NCI-H2196 treated with DMSO at 0.1 percent for 48 hours (cell line): ENCODE data around the gene MAST3.

Experiments
- DNase-seq: peaks from one replicate; lab custom pipeline; 2025; ENCODE audit not compliant: unreplicated experiment; lab: John Stamatoyannopoulos, UW

The MAST3 gene

DNA sequence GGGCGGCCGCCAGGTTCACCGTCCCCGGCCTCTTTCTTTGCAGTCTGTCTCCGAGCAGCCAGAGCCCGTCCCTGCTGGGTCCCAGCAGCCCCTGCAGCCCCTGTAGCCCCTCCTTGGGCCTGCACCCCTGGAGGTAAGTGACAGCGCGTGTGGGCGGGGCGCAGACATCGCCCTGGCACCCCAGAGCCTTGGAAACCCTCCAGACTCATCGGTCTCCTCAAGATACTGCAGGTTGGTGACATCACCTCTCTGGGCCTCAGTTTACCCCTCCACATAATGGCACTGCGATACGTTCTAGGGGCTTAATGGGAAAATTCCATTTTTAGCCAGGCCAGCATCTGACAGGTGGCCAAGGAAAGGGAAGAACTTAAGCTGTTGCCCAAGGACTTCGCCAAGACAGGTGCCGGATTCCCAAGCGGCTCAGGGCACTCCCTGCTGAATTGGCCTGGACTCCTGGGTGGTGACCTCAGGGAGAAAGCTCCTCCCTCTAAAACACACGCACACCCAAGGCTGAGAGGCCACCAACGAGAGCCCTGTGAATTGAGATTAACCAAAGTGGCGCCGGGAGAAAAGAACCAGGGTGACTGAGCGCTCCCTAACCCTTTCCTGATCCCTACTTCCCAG, 13.1 kb downstream of the MAST3 start:
- DNase-seq, result no peak

DNA sequence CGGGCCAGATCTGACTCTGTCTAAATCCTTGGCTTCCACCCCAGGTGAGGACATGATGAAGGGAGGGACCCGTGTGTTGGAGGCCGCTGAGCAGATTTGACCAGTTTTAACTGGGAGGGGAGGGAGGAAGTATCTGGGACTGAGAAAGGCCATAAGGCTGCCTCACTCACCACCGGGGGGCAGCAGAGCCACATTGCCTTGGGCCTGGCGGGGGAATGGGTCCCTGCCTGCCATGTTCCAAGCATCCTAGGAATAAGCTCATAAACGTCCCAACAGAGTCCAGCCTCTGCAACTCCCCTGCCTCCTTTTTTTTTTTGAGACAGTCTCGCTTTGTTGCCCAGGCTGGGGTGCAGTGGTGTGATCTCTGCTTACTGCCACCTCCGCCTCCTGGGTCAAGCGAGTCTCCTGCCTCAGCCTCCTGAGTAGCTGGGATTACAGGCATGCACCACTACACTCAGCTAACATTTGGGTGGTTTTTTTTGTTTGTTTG, 15.5 kb downstream of the MAST3 start:
- peak; percentile 72 for DNase-seq

DNA sequence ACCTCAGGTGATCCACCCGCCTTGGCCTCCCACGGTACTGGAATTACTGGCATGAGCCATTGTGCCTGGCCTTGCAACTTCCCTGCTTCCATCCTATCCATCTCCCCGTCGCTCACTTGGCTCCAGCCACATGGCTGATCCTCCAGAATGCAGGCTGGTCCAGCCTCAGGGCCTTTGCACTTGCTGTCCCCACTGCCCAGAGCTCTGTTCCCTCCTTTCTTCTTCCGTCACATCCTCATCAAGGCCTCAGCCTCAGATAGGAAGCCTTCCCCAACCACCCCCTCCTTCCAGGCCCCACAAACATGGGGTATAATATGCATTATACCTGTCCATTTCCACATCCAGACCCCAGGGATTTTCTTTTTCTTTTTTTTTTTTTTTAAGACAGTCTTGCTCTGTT, 16.2 kb downstream of the MAST3 start:
- DNase-seq, result no peak

DNA sequence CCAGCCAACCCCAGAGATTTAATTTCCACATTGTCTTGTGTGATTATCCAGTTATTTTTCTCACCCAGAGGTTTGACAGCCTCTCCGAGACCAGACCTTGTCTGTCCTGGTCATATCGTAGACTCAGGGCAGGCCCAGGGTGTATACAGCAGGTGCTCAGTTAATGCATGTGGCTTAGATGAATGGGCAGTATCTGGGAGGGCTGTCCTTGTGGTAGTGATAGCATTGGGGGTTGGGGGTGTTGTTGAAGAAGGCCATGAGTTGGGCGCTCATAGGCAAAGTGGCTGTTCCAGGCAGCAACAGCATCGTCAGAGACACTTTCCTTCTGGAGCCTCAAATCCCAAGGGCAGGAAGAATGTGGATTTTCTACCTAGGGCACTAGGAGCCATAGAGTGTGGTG, 16.9 kb downstream of the MAST3 start:
- DNase-seq, result no peak

DNA sequence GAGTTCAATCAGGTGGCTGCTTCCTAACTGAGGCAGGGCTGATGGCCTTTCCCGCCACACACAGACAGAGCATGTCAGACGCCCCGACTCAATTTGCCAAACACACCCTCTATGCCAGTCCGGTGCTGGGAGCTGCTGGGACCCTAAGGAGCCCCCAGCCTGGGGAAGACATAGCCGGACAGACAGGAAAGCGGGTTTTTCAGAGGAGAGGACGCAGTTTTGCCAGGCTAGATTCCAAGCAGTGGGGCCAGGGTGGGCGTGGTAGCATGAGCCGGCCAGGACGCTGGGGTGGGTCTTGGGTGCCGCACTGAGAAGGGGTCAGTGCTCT, 19.8 kb downstream of the MAST3 start:
- DNase-seq, result no peak

DNA sequence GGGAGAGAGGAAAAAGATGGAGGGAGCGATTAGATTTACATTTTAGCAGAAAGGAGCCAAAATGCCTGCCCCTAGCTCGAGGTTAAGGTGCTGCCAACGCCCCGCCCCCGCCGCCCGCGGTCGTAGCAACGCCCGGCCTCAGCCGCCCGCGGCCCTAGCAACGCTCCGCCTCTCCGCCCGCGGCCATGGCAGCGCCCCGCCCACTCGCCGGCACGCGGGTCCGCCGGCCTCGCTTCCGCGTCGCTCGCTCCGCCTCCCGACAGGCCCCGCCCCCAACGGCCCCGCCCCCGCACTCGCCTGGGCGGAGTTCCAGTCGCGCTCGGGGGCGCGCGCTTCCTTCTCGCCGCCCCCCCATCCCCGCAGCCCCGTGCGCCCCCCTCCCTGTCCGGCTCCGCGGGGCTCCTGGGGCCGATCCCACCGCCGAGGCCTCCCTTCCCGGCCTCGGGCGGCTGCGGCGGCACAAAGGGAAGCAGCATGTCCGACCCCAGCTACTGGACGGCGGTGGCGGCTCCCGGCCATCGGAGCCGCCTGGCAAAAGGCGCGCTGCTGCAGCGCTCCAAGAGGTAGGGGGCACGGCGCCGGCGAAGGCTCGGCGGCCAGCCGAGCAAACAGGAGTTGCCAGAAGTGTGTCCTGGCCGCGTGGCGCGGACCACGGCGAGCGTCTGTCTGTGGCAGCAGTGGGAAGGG, 20.3 kb downstream of the MAST3 start:
- peak; percentile 79 for DNase-seq

DNA sequence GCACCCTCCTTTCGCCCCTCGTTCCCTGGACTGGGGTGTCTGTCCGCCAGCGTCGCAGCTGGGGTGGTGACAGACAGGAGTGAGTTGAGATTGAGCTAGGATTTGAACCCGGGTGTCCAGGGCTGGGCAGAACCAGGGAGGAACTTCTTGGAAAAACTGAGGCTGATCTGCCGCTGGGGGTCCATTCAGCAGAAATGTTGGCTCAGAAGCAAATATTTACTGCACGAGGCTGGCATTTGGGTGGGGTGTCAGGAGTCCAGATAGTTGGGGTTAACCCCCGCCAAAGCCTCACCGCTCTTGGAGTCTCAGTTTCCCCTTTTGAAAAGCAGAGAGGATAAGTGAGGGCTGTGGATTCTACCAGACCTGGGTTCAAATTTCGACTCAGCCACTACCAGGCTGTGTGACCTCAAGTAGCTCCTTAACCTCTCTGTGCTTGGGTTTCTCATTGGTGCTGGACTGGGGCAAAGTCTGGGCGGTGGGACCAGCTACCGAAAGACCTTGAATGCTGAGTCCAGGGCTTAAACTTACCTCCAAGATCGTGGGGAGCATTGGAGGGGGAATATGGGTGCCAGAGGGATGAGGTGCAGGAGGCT, 20.9 kb downstream of the MAST3 start:
- no peak for DNase-seq

DNA sequence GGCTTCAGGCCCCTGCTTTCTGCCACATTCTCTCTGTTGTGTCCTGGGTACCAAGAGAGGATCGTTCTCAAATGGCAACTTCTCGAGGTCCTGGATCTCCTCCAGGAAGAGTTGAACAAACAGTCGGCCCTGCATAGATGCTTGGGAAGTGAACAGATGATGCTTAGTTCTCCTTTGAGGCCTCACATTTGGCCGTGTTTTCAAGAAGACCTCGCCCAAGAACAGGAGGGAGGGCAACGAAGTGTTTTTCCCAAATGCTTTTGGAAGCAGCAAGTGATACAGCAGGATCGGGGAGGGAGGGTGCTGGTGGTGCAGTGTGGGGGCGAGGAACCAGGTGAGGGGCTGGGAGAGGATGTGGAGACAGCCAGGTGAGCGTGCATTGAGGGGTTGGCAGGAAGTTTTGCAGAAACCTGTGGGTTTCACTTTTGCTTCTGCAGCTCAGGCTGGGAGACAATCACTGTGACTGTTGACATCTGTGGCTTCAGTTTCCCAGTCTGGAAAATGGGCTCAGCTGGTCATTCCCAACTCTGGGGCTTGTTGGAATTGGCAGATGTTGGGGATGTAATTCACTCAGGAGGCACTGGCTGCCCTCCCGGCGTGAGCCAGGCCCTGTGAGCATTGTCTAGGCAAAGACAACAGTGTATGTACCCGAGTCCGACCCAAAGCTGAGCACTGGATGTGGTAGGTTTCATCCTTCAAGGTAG, 21.6 kb downstream of the MAST3 start:
- DNase-seq, result no peak

DNA sequence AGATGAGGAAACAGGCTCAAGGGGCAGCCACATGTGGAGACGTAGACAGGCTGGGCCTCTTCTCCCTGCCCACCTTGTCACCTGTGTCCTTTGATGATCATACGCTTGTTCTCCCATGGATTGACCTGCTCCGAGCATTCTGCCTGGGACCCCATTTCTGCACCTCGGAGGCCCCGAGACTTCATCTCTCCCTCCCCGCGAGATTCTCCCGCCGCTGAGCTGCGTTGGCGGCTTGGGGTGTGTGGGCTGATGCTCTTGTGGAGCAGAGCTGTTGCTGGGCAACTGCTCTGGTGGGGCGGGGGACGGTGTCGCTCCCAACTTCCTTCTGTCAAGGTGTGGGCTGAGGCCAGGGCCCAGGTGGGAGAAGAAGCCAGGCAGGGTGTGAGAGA, 22.1 kb downstream of the MAST3 start:
- DNase-seq, result no peak

DNA sequence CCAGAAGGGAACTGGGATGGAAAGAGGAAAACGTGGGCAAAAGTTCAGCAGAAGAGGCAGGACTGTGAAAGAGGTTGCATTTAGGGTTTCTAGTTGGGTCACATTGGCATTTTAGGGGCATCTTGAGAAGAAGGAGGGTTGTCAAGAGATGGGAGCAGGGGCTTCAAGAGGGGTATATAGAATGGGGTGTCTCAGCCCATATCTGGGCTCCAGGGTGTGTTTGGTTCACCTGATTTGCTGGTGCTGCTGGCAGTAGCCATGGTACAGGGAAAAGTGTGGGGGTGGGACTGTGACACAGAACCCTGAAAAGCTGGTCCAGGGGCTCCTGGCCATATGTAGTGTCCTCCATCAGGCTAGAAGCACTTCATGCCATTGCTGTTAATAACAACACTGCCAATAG, 22.5 kb downstream of the MAST3 start:
- no peak for DNase-seq

DNA sequence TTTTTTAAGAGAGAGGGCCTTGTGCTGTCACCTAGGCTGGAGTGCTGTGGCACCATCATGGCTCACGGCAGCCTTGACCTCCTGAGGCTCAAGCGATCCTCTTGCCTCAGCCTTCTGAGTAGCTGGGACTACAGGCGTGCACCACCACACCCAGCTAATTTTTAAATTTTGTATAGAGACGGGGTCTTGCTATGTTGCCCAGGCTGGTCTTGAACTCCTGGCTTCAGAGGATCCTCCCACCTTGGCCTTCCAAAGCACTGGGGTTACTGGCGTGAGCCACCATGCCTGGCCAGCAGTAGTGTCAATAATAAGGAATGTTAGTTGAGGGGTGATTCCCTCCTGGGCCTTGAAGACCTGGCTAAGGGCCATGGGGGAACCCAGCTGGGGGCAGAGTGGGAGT, 23.6 kb downstream of the MAST3 start:
- no peak for DNase-seq

DNA sequence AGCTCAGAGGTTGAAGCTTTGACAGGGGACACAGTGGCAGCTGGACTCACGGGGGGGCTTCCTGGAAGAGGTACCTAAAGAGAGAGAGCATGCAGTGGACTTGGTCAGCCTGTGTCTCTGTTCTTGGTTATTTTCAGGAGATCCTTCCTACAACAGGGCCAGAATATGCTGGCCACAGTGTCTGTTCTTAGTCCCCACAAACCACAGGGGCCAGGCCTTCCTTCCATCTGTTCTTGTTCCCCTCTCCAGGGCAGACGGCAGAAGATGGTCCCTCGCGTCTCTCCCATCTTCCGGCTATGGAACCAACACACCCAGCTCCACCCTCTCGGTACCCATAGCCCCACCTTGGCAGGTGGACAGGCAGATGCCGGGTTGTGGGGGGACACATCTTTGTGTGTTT, 24.8 kb downstream of the MAST3 start:
- DNase-seq, result no peak

DNA sequence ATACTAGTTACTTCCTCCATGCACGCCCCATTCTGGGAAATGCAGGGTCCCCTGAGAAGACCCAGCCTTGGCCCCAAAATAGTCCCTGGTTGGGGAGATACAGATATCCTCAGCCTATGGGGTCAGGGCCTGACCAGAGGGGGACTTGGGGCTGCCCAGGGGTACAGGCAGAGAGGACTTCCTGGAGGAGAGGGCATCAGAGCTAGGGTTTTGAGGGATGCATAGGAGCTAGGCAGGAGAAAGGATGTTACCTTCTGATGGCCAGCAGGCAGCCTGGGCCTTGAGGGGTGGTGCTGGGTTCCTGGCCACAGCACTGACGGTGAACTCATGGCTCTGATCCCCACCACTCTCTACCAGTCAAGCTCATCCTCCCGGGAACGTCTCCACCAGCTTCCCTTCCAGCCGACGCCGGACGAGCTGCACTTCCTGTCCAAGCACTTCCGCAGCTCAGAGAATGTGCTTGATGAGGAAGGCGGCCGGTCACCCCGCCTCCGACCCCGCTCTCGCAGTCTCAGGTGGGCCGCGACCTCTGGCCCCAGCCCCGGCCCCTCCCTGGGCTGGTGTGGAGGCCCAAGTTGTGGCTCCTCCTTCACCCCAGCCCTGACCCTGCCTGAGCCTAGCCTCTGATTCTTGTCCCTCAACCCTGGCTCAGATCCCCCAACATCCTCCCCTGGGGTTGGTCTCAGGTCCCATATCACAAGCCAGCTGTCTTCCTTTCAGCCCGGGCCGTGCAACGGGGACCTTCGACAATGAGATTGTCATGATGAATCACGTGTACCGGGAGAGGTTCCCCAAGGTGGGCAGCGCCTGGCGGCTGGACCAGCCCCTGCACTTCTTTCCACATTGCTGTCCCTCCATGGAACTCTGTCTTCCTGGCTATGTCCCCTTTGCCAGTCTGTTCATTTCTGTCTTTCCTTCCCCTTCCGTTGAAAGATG, 25.6 kb downstream of the MAST3 start:
- DNase-seq, result no peak

DNA sequence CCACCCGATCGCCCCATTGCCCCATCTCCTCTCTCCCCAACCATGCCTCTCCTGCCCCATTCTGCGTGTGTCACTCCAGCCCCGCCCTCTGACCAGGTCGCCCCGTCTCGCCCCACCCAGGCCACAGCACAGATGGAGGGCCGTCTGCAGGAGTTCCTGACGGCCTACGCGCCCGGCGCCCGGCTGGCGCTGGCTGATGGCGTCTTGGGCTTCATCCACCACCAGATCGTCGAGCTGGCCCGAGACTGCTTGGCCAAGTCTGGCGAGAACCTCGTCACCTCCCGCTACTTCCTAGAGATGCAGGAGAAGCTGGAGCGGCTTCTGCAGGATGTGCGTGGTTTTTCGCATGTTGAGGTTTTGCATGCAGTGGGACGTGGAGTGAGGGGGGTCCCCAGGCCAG, 26.2 kb downstream of the MAST3 start:
- DNase-seq, result no peak

DNA sequence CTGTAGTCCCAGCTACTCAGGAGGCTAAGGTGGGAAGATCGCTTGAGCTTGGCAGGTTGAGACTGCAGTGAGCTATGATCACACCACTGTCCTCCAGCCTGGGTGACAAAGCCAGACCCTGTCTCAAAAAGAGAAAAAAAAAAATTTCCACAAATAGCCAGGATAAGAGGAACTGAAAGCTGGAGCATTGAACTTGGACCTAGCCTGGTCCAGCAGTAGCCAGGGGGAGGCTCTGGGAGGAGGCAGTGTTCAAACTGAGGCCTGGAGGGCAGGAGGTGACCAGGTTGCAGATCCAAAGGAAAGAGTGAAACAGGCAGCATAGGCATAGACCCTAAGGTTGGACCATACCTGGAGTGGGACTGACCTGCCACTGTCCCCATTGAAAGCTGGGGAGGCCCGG, 28.5 kb downstream of the MAST3 start:
- DNase-seq, result no peak

DNA sequence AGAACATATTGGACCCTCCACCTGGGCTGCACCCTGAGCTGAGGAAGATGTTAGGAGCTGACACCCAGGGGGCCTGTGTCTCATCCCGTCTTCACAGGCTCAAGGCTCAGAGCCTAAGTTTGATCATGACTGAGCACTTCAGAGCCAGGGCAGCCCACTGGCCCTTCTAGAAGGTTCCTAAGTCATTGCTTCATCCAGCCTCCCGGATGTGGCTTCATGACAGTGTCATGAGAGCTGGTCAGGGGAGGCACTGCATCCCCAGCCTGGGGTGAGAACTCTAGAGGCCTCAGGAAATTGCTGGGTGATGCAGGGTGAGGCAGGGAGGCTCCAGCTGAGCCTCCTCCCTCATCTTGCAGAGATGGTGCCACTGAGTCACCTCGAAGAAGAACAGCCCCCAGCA, 30.5 kb downstream of the MAST3 start:
- no peak for DNase-seq

DNA sequence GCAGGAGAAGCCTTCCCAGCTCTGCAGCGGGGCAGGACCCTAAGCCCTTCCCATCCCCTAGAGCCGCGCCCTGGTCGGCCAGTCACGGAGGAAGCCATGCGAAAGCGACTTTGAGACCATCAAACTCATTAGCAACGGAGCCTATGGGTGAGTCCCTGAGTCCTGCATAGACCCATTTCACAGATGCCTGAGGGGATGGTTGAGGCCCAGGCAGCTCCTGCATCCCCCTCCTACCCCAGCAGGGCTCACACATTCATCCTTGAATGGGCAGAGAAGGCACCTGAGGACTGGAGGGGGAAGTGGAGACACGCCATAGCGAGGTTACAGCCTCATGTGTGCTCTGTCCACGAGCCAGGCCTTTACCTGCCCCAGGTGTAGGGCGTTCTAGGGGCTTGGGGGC, 31.2 kb downstream of the MAST3 start:
- no peak for DNase-seq

DNA sequence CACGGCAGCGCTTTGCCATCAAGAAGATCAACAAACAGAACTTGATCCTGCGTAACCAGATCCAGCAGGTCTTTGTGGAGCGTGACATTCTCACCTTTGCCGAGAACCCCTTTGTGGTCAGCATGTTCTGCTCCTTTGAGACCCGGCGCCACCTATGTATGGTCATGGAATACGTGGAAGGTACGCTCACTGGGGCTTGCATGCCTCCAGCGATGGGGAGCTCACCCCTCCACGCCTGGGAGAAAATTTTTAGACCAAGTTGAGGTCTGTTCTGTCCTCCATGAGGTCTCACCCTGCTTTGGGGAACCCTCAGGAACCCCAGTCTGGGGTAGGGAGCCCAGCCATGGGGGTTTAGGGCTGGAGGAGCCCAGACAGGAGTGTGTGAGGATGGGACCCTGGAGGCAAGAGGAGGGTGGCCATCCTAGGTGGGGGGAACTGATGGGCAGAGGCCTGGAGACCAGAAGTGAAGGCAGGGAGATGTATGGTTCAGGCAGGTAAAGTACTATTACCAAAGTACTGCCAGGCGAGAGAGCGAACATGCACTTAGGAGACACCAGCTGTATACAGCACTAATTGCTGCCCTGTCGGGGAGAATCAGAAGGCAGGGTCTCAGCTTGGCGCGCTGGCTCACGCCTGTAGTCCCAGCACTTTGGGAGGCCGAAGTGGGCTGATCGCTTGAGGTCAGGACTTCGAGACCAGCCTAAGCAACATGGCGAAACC, 33.1 kb downstream of the MAST3 start:
- no peak for DNase-seq

DNA sequence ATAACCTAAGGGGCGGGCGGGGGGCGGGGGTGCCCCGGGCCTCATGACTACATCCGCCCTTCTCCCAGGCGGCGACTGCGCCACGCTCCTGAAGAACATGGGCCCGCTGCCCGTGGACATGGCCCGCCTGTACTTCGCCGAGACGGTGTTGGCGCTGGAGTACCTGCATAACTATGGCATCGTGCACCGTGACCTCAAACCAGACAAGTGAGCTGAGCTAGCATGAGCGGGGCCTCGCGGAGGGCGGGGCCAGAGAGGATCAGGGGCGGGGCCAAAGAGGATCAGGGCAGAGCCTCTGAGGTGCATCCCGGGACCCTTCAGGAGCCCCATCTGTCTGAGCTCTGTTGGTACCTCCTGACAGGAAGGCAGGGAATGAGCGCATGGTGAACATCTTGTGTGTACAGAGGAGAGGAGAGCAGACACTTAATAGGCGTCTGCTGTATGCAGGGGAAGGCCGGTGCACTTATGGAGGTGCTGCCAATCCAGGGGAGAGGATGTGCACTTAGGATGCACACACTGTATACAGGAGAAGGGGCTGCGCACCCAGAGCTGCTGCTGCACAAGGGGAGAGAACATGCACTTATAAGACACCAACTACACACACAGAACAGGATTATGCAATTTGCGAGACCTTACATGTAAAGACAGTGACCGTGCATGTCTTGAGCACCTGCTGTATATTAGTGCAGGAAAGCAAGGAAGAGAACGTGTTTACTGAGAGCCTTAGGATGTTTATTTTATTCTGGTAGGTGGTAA, 34.4 kb downstream of the MAST3 start:
- DNase-seq, result no peak
